MM.1S (cell line): ENCODE results near the gene ST3GAL3.

ENCODE experiments used
- DNase-seq: peaks from one replicate; pipeline ENCODE4 v3.0.0-alpha.2; 2015
- H2AFZ ChIP-seq: fragments of 300-600 bp; sonication (generic); 2 replicates; pipeline ENCODE4 v1.6.0; 2016; ENCODE audit warnings: antibody characterized with exemption, low read length
- H3F3A ChIP-seq: fragments of 300-600 bp; sonication (generic); 2 replicates; pipeline ENCODE4 v1.6.1; 2016; ENCODE audit warnings: mild to moderate bottlenecking, antibody characterized with exemption, low read length, moderate library complexity, mixed read lengths; ENCODE audit not compliant: insufficient read depth
- H3K27ac ChIP-seq: fragments of 300-600 bp; sonication (generic); 2 replicates; pipeline ENCODE4 v1.5.1; 2016; ENCODE audit warnings: mild to moderate bottlenecking, low read length
- H3K27me3 ChIP-seq: fragments of 300-600 bp; sonication (generic); replicated peaks from 2 replicates; pipeline ENCODE4 v1.6.0; 2016; ENCODE audit warnings: low read length; ENCODE audit not compliant: insufficient read depth
- H3K36me3 ChIP-seq: fragments of 300-600 bp; sonication (generic); replicated peaks from 2 replicates; pipeline ENCODE4 v1.6.1; 2016; ENCODE audit warnings: mild to moderate bottlenecking, low read length, mixed read lengths; ENCODE audit not compliant: insufficient read depth
- H3K4me1 ChIP-seq: fragments of 300-600 bp; sonication (generic); 2 replicates; pipeline ENCODE4 v1.6.1; 2016; ENCODE audit warnings: low read length, mixed read lengths
- H3K4me2 ChIP-seq: fragments of 300-600 bp; sonication (generic); 2 replicates; pipeline ENCODE4 v1.6.0; 2016; ENCODE audit warnings: low read depth, low read length
- H3K4me3 ChIP-seq: fragments of 300-600 bp; sonication (generic); 2 replicates; pipeline ENCODE4 v1.5.1; 2016; ENCODE audit warnings: low read length, mixed read lengths
- H3K79me2 ChIP-seq: fragments of 300-600 bp; sonication (generic); 2 replicates; pipeline ENCODE4 v1.6.1; 2016; ENCODE audit warnings: mixed run types, low read length, mixed read lengths
- H3K9ac ChIP-seq: fragments of 300-600 bp; sonication (generic); 2 replicates; pipeline ENCODE4 v1.6.1; 2016; ENCODE audit warnings: low read length, mixed read lengths
- H3K9me2 ChIP-seq: fragments of 300-600 bp; sonication (generic); replicated peaks from 2 replicates; pipeline ENCODE4 v1.6.1; 2016; ENCODE audit warnings: mild to moderate bottlenecking, low read length, mixed read lengths; ENCODE audit not compliant: insufficient read depth
- H3K9me3 ChIP-seq: fragments of 300-600 bp; sonication (generic); replicated peaks from 2 replicates; pipeline ENCODE4 v1.6.1; 2016; ENCODE audit warnings: mild to moderate bottlenecking, low read length, mixed read lengths; ENCODE audit not compliant: insufficient read depth
- H4K20me1 ChIP-seq: fragments of 300-600 bp; sonication (generic); 2 replicates; pipeline ENCODE4 v1.6.1; 2016; ENCODE audit warnings: mild to moderate bottlenecking, low read length, moderate library complexity, mixed read lengths; ENCODE audit not compliant: insufficient read depth
- EZH2 ChIP-seq: fragments of 300-600 bp; sonication (generic); optimal IDR thresholded peaks from 2 replicates; pipeline ENCODE3; 2017; ENCODE audit warnings: low read depth, mild to moderate bottlenecking, antibody characterized with exemption, low read length, mixed read lengths
- EZH2phosphoT487 ChIP-seq: fragments of 300-600 bp; sonication (generic); IDR thresholded peaks from 2 replicates; pipeline ENCODE4 v1.6.1; 2018; ENCODE audit warnings: antibody characterized with exemption, low read length
- TF ChIP-seq, protein P1 (sequence below): fragments of 300-600 bp; sonication (generic); IDR thresholded peaks from 2 replicates; pipeline ENCODE4 v1.5.1; 2016; ENCODE audit warnings: antibody characterized with exemption, low read length, mixed read lengths

Gene ST3GAL3

DNA sequence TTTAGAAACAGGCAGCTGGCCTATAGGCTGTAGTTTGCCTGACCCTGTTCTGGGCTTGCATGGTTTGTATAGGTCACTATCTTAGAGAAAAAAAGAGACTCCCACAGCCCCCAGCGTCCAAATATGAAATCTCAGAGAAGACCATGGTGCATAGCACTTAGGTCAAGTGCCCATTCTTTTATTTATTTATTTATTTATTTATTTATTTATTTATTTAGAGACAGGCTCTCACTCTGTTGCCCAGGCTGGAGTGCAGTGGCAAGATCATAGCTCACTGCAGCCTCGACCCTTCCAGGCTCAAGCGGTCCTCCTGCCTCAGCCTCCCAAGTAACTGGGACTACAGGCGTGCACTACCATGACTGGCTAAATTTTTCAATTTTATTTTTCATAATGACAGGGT lies 175.4 kb downstream of the ST3GAL3 start:
- Histone ChIP-seq H3K4me2 (no peak overlapping the region), H3K9me3 (no peaks in the 10 kb centered on the region), H4K20me1 (no peaks in the 10 kb centered on the region), H3F3A (no peaks in the 10 kb centered on the region), H3K36me3 (no peaks in the 10 kb centered on the region), H2AFZ (no peak overlapping the region), H3K27ac (no peak overlapping the region), H3K79me2 (no peaks in the 10 kb centered on the region), H3K4me3 (no peak overlapping the region), H3K9me2 (no peaks in the 10 kb centered on the region), H3K9ac (no peak overlapping the region), H3K27me3 (no peaks in the 10 kb centered on the region), H3K4me1 (no peaks in the 10 kb centered on the region)
- no peak for DNase-seq
- TF ChIP-seq EZH2phosphoT487 (no peak), EZH2 (no peak)
- TF ChIP-seq, protein P1, sequence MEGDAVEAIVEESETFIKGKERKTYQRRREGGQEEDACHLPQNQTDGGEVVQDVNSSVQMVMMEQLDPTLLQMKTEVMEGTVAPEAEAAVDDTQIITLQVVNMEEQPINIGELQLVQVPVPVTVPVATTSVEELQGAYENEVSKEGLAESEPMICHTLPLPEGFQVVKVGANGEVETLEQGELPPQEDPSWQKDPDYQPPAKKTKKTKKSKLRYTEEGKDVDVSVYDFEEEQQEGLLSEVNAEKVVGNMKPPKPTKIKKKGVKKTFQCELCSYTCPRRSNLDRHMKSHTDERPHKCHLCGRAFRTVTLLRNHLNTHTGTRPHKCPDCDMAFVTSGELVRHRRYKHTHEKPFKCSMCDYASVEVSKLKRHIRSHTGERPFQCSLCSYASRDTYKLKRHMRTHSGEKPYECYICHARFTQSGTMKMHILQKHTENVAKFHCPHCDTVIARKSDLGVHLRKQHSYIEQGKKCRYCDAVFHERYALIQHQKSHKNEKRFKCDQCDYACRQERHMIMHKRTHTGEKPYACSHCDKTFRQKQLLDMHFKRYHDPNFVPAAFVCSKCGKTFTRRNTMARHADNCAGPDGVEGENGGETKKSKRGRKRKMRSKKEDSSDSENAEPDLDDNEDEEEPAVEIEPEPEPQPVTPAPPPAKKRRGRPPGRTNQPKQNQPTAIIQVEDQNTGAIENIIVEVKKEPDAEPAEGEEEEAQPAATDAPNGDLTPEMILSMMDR: no peak

DNA sequence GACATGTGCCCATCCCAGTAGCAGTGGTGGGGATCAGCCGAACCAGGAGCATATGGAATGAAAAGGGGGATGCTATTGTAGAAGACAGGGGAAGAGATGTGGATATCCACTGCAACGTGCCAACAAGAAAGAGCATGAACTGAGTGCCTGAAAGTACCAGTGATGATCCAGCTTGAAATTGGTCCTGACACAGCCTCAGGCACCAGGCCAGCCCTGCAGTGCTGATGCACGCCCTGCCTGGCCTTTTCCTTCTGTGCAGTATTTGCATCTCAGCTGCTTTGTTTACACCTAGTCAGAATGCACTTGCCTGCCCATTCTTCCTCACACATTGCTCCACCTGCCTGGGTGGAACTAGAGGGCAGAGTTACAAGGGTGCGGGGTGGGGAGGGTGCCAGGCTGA lies 176.0 kb downstream of the ST3GAL3 start:
- Histone ChIP-seq H3K27ac (no peak overlapping the region), H3K9ac (no peak overlapping the region), H3K36me3 (no peaks in the 10 kb centered on the region), H3K4me2 (no peak overlapping the region), H3K4me1 (no peaks in the 10 kb centered on the region), H3K4me3 (no peak overlapping the region), H3K9me2 (no peaks in the 10 kb centered on the region), H3K9me3 (no peaks in the 10 kb centered on the region), H2AFZ (no peak overlapping the region), H3F3A (no peaks in the 10 kb centered on the region), H4K20me1 (no peaks in the 10 kb centered on the region), H3K79me2 (no peaks in the 10 kb centered on the region), H3K27me3 (no peaks in the 10 kb centered on the region)
- no peak for DNase-seq
- TF ChIP-seq EZH2phosphoT487 (no peak), EZH2 (no peak)
- TF ChIP-seq, protein P1: no peak

DNA sequence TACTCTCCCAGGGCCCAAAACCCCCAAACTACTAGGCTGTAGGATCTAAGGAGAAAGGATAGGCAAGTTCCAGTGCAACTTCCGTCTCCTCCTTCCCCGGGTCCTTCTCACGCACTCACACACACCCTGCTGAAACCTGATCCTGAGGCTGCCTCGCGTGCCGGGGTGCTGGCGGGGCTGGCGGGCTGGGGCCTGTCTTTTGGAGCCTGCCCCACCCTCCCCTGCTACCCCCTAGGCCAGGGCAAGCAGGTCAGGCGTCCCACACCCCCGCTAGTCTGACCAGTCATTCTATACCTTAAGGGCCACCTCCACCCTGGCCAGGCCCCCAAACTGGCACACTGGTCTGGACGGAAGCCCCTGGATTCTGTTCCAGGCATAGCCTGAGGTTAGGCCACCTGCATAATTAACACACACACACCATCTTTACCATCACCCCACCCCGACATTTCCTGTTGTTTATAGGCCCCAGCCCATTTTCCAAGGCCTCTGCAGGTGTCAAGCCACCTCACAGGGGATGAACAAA lies 178.0 kb downstream of the ST3GAL3 start:
- TF ChIP-seq, protein P1: no peak
- TF ChIP-seq EZH2 (no peak), EZH2phosphoT487 (no peak)
- H3K27me3 ChIP-seq: no peaks in the 10 kb centered on the region
- H3K36me3 ChIP-seq: no peaks in the 10 kb centered on the region
- no peak overlapping the region for H3K9ac ChIP-seq
- H3K79me2 ChIP-seq: no peaks in the 10 kb centered on the region
- no peaks in the 10 kb centered on the region for H3F3A ChIP-seq
- H2AFZ ChIP-seq: no peak overlapping the region
- H3K27ac ChIP-seq: no peak overlapping the region
- no peaks in the 10 kb centered on the region for H4K20me1 ChIP-seq
- H3K4me1 ChIP-seq: no peaks in the 10 kb centered on the region
- H3K9me3 ChIP-seq: no peaks in the 10 kb centered on the region
- H3K4me3 ChIP-seq: no peak overlapping the region
- no peak overlapping the region for H3K4me2 ChIP-seq
- no peaks in the 10 kb centered on the region for H3K9me2 ChIP-seq
- no peak for DNase-seq
